PFSK-1 (cell line): ENCODE measurements around the gene SYP.

ENCODE experiments used
- FOXP2 ChIP-seq: optimal IDR thresholded peaks from 2 replicates; pipeline ENCODE3; 2011; ENCODE audit warnings: borderline replicate concordance, control low read depth, inconsistent platforms; ENCODE audit not compliant: insufficient read depth; ENCODE audit errors: extremely low read length, extremely low read depth
- POLR2AphosphoS5 ChIP-seq: IDR thresholded peaks from 2 replicates; pipeline ENCODE4 v1.6.1; 2012; ENCODE audit warnings: low read depth, mild to moderate bottlenecking, control low read depth, low read length, moderate library complexity
- REST ChIP-seq, 2 experiments: IDR thresholded peaks; 2 replicates each; pipeline versions ENCODE4 v1.6.1 to v1.8.0; 2011 to 2012; ENCODE audit warnings: low read depth in 2 of 2, low read length in 2 of 2, control low read depth in 1 of 2, inconsistent platforms in 1 of 2, mild to moderate bottlenecking in 1 of 2, moderate library complexity in 1 of 2; ENCODE audit not compliant: insufficient read depth in 1 of 2
- SIN3A ChIP-seq: IDR thresholded peaks from 2 replicates; pipeline ENCODE4 v1.6.1; 2012; ENCODE audit warnings: mild to moderate bottlenecking, low read length, moderate library complexity, borderline replicate concordance; ENCODE audit not compliant: insufficient read depth
- TAF1 ChIP-seq: IDR thresholded peaks from 2 replicates; pipeline ENCODE4 v1.6.1; 2012; ENCODE audit warnings: low read length, control low read depth, borderline replicate concordance; ENCODE audit not compliant: insufficient read depth

The SYP gene

GRCh38 chrX:49179358-49179757 lies 20.6 kb downstream of the SYP start:
- no peak for TF ChIP-seq POLR2AphosphoS5
- no peak for TF ChIP-seq TAF1
- no peak for TF ChIP-seq SIN3A
- no peak for TF ChIP-seq FOXP2
- no peak for TF ChIP-seq REST (IDR thresholded peaks at IDR 0.05; ENCODE audit: insufficient read depth in 1 of 2, low read depth in 2 of 2, low read length in 2 of 2)

GRCh38 chrX:49178537-49178936 lies 21.5 kb downstream of the SYP start:
- TF ChIP-seq REST (IDR thresholded peaks at IDR 0.05; ENCODE audit: insufficient read depth in 1 of 2, low read depth in 2 of 2, low read length in 2 of 2) (no peak), TAF1 (no peak), FOXP2 (no peak), POLR2AphosphoS5 (no peak), SIN3A (no peak)

GRCh38 chrX:49177873-49178480 lies 22.0 kb downstream of the SYP start:
- no peak for TF ChIP-seq TAF1
- TF ChIP-seq FOXP2 = no peak
- no peak for TF ChIP-seq REST (IDR thresholded peaks at IDR 0.05; ENCODE audit: insufficient read depth in 1 of 2, low read depth in 2 of 2, low read length in 2 of 2)
- no peak for TF ChIP-seq SIN3A
- TF ChIP-seq POLR2AphosphoS5 = no peak

- TF ChIP-seq POLR2AphosphoS5 (no peak), REST (IDR thresholded peaks at IDR 0.05; ENCODE audit: insufficient read depth in 1 of 2, low read depth in 2 of 2, low read length in 2 of 2) (no peak), FOXP2 (no peak), SIN3A (no peak), TAF1 (no peak)
These were observed 22.6 kb downstream of the SYP start for GRCh38 chrX:49177338-49177833.
